GM12892 (cell line): ENCODE data around the gene TGFA.

Experiments
- POLR2A ChIP-seq: IDR thresholded peaks from 2 replicates; pipeline ENCODE4 v1.6.1; 2011; ENCODE audit warnings: low read depth, low read length, control low read depth
- POLR2AphosphoS5 ChIP-seq: IDR thresholded peaks from 2 replicates; pipeline ENCODE4 v1.6.1; 2011; ENCODE audit warnings: low read depth, low read length, control low read depth

- no peak for TF ChIP-seq POLR2AphosphoS5
- no peak for TF ChIP-seq POLR2A
Measured at GRCh38 chr2:70566906-70567305, 13.3 kb upstream of the TGFA start.
